ENCODE measurements around the gene SLC25A22.

GRCh38 chr11:813456-814096 is 15.5 kb upstream of the SLC25A22 start:
- TF ChIP-seq CTCF (IDR thresholded peaks at IDR 0.05) = no peak
- no peak for TF ChIP-seq EP300 (IDR thresholded peaks at IDR 0.05)
